ENCODE measurements around the gene ZNF575. TPM values are rescaled to one million over a fixed set of nuclear protein-coding genes. Genes with fewer than 3 reads are reported as not detected.
"Not testable (repeated sequence)": the region's sequence is repeated elsewhere in the genome, so short reads cannot be mapped to it uniquely, and the experiment has no call there.

The ZNF575 gene
- total RNA-seq, 1 donor from 2014 or later = 2.6 TPM

DNA sequence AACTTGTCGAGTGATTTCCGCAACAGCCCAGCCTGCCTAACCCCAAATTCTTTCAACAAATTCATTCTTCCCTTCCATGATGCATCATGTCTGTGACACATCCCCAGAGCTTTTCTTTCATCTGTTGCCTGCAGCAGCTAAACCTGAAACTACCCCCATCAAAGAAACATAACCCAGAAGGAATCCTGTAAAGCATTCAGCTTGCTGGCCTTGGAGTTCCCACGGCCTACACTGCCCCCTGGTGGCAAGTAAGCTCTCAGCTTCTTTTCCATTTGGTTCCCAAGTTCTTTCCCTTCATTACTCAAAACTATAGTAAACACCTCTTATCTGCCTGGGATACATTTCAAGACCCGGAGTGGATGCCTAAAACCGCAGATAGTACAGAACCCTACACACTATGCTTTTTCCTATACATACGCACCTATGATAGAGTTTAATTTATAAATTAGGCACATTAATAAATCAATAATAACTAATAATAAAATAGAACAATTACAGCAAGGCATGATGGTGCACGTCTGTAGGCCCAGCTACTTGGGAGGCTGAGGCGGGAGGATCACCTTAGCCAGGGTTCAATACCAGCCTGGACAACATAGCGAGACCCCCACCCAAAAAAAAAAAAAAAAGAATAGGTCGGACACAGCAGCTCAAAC is 13.4 kb upstream of the ZNF575 start:
- H3K4me1 Mint-ChIP-seq (ENCODE audit: low read depth) = peaks cover 14% of the 10 kb centered on the region

DNA sequence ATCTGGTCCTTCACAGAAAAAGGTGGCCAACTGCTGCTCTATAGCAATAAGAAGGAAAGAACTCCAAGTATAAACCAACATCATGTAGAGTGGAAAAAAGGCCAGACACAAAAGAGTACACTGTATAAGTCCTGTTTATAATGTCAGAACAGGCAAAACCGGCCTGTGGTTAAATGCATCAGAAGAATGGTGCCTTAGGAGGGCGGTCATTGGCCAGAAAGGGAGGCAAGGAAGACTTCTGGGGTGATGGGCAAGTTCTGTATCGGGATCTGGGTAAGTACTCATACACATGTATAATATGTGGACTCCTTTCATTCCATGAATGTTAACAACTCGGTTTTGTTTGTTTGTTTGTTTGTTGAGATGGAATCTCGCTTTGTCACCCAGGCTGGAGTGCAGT is 10.1 kb upstream of the ZNF575 start:
- Mint-ChIP-seq H3K27me3 (ENCODE audit: insufficient read depth) (no peaks in the 10 kb centered on the region), H3K4me3 (no peak overlapping the region), H3K27ac (peak overlapping the region; percentile 53), H3K9me3 (no peaks in the 10 kb centered on the region), H3K4me1 (ENCODE audit: low read depth) (peaks cover 33% of the 10 kb centered on the region), H3K36me3 (ENCODE audit: low read depth) (peaks cover 5% of the 10 kb centered on the region)
- no peak for DNase-seq (ENCODE audit: low spot score)
- intact Hi-C loops (cut with micrococcal nuclease) = no loop called here

More for the DNA sequence above, 13.4 kb upstream of the ZNF575 start:
- Mint-ChIP-seq H3K9me3 (no peaks in the 10 kb centered on the region), H3K36me3 (ENCODE audit: low read depth) (peaks cover 15% of the 10 kb centered on the region), H3K27me3 (ENCODE audit: insufficient read depth) (no peaks in the 10 kb centered on the region), H3K4me3 (peak overlapping the region; percentile 1), H3K27ac (peak overlapping the region; percentile 32)
- DNase-seq (ENCODE audit: low spot score) = peak; percentile 63
- intact Hi-C loops (cut with micrococcal nuclease) = loop anchor here (1.0 to 2.0 kb wide), 4 partner anchors 13 to 86 kb away; partner anchors contain the start of genes PHLDB3 and ZNF575

DNA sequence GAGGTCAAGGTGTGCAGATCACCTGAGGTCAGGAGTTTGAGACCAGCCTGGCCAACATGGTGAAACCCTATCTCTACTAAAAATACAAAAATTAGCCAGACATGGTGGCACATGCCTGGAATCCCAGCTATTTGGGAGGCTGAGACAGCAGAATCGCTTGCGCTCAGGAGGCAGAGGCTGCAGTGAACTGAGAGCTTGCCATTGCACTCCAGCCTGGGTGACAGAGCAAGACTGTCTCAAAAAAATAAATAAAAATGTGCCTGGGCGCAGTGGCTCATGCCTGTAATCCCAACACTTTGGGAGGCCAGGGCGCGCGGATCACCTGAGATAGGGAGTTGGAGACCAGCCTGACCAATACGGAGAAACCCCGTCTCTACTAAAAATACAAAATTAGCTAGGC is 9.3 kb upstream of the ZNF575 start:
- H3K27ac Mint-ChIP-seq; intact Hi-C loops (cut with micrococcal nuclease); H3K27me3 Mint-ChIP-seq (ENCODE audit: insufficient read depth); H3K36me3 Mint-ChIP-seq (ENCODE audit: low read depth); H3K9me3 Mint-ChIP-seq; H3K4me3 Mint-ChIP-seq; DNase-seq (ENCODE audit: low spot score): not testable (repeated sequence)
- peaks cover 38% of the 10 kb centered on the region for H3K4me1 Mint-ChIP-seq (ENCODE audit: low read depth)

- peaks cover 31% of the 10 kb centered on the region for H3K4me1 Mint-ChIP-seq (ENCODE audit: low read depth)
- H3K27me3 Mint-ChIP-seq (ENCODE audit: insufficient read depth) = no peaks in the 10 kb centered on the region
- intact Hi-C loops (cut with micrococcal nuclease) = loop anchor here (1.0 to 5.0 kb wide), 3 partner anchors 8 to 242 kb away; partner anchors contain the start of genes PHLDB3 and ZNF575
- peak overlapping the region; percentile 77 for H3K27ac Mint-ChIP-seq
- DNase-seq (ENCODE audit: low spot score) = no peak
- peak overlapping the region; percentile 79 for H3K4me3 Mint-ChIP-seq
- H3K36me3 Mint-ChIP-seq (ENCODE audit: low read depth) = peaks cover 2% of the 10 kb centered on the region
- no peaks in the 10 kb centered on the region for H3K9me3 Mint-ChIP-seq
These were observed 7.8 kb upstream of the ZNF575 start for GRCh38 chr19:43524922-43525835.

DNA sequence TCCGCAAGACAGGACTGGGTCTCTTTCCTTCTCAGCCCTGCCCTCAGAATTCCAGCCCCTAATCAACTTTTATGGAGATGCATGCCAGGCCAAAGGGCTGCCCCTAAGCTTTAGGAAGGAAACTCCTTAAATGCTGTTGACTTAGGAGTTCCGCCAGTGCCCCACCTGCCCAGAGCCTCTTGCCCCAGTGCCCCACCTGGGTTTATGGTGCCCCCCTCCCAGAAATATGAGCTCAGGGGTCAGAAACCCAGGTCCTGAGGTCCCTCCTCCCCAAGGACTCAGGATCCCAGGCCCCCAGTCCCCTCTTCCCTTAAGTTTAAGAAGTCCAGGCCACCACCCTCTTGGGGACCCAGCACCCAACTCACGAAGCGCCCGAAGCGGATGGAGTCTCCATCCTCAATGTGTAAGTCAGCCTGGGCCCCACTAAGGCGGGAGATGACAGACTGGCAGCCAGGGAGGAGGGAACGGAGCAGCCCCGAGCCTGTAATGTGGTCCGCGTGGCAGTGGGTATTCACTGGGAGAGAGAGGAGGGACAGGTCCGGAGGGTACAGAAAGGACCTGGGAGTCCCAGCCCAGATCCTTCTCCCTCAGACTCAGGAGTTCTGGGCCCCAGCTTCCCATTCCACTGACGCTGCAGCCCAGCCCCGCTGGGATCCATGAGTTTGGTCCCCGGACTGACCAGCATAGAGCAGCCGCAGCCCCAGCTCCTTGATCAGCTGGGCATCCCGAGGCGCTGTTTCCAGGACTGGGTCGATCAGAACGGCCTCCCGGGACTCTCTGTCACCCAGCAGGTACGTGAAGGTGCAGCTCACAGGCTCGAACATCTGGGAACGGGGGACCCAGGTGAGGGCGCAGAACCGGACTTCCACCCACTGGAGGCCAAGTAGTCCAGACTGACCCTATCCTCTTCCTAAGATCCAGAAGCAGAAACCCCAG is 6.9 kb upstream of the ZNF575 start:
- intact Hi-C loops (cut with micrococcal nuclease) = loop anchor here (1.0 to 5.0 kb wide), 3 partner anchors 7 to 241 kb away; partner anchors contain the start of genes PHLDB3 and ZNF575
- no peaks in the 10 kb centered on the region for H3K9me3 Mint-ChIP-seq
- H3K36me3 Mint-ChIP-seq (ENCODE audit: low read depth) = peaks cover 2% of the 10 kb centered on the region

GRCh38 chr19:43526884-43527859 is 5.8 kb upstream of the ZNF575 start, which contains the start of gene ETHE1:
ETHE1 (minus strand) TSS chr19:43527201; CDS start chr19:43527177, 24 bp downstream.
- peak within 1 kb of the TSS; percentile 79 for H3K4me3 Mint-ChIP-seq
- intact Hi-C loops (cut with micrococcal nuclease) = loop anchor here (1.0 to 5.0 kb wide), 2 partner anchors 64 to 240 kb away; no protein-coding TSS in a partner anchor
- H3K27me3 Mint-ChIP-seq (ENCODE audit: insufficient read depth) = no peaks in the 10 kb centered on the region
- H3K4me1 Mint-ChIP-seq (ENCODE audit: low read depth) = peaks cover 32% of the 10 kb centered on the region
- H3K36me3 Mint-ChIP-seq (ENCODE audit: low read depth) = peaks cover 2% of the 10 kb centered on the region
- H3K9me3 Mint-ChIP-seq = no peaks in the 10 kb centered on the region
- H3K27ac Mint-ChIP-seq = peak within 1 kb of the TSS; percentile 77
- peak; percentile 79 for DNase-seq (ENCODE audit: low spot score)

More for the DNA sequence above, 6.9 kb upstream of the ZNF575 start:
- peak overlapping the region; percentile 79 for H3K4me3 Mint-ChIP-seq
- no peaks in the 10 kb centered on the region for H3K27me3 Mint-ChIP-seq (ENCODE audit: insufficient read depth)
- no peak for DNase-seq (ENCODE audit: low spot score)
- peaks cover 31% of the 10 kb centered on the region for H3K4me1 Mint-ChIP-seq (ENCODE audit: low read depth)
- H3K27ac Mint-ChIP-seq = peak overlapping the region; percentile 77

GRCh38 chr19:43527860-43528622 is 4.9 kb upstream of the ZNF575 start:
- DNase-seq (ENCODE audit: low spot score) = no peak
- H3K36me3 Mint-ChIP-seq (ENCODE audit: low read depth) = no peaks in the 10 kb centered on the region
- no peaks in the 10 kb centered on the region for H3K27me3 Mint-ChIP-seq (ENCODE audit: insufficient read depth)

GRCh38 chr19:43532571-43532961 is 422 bp upstream of the ZNF575 start:
- Mint-ChIP-seq H3K27me3 (ENCODE audit: insufficient read depth) (no peaks in the 10 kb centered on the region), H3K4me1 (ENCODE audit: low read depth) (peaks cover 28% of the 10 kb centered on the region)
- intact Hi-C loops (cut with micrococcal nuclease) = loop anchor here (2.0 kb wide), 2 partner anchors 14 to 222 kb away; partner anchors contain the start of gene SMG9

More at GRCh38 chr19:43527860-43528622, 4.9 kb upstream of the ZNF575 start:
- no peak overlapping the region for H3K27ac Mint-ChIP-seq
- H3K9me3 Mint-ChIP-seq = no peaks in the 10 kb centered on the region
- intact Hi-C loops (cut with micrococcal nuclease) = loop anchor here (1.0 to 5.0 kb wide), 2 partner anchors 65 to 239 kb away; no protein-coding TSS in a partner anchor
- H3K4me3 Mint-ChIP-seq = no peak overlapping the region
- H3K4me1 Mint-ChIP-seq (ENCODE audit: low read depth) = peaks cover 37% of the 10 kb centered on the region

DNA sequence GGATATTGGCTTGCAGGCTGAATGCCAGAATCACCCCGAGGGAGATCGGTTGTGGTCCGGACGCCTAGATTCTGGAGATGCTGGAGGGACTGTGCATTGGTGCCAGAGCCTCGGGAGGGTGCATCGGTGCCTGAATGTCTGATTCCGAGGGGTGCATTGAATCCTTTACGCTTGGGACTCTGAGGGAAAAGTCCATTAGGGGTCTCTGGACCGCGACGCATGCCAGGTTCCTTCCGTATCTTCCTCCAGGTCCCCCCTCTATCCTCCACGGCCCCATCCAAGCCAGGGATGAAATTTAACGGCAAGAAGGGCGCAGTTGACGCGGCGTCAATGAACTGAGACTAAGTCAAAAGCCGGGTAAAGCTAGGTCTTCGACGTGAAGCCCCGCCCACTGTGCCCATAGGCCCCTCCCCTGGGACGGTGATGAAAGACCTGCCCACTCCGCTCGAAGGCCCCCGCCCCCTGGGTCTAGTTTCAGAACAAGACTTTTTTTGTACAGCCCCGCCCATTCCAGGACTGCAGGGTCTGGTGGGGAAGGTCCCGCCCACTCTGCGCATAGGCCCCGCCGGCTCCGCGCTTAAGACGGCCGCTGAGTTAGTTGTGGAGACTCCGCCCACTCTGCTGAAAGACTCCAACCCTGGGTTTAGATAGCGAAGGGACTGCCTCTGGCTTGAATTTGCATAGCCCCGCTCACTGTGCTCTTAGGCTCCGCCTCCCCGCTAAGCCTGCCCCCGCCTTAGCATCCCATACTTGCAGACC is 737 bp downstream of the ZNF575 start:
- peak overlapping the region; percentile 96 for H3K4me3 Mint-ChIP-seq
- DNase-seq (ENCODE audit: low spot score) = peak; percentile 93
- intact Hi-C loops (cut with micrococcal nuclease) = loop anchor here (1.0 to 2.0 kb wide), 12 partner anchors 8 to 221 kb away; partner anchors contain the start of genes IRGQ, PHLDB3, PINLYP and SMG9
- H3K27ac Mint-ChIP-seq = peak overlapping the region; percentile 99
- peaks cover 3% of the 10 kb centered on the region for H3K9me3 Mint-ChIP-seq
- H3K27me3 Mint-ChIP-seq (ENCODE audit: insufficient read depth) = no peaks in the 10 kb centered on the region
- H3K4me1 Mint-ChIP-seq (ENCODE audit: low read depth) = peaks cover 20% of the 10 kb centered on the region
- H3K36me3 Mint-ChIP-seq (ENCODE audit: low read depth) = peaks cover 7% of the 10 kb centered on the region

More at GRCh38 chr19:43532571-43532961, 422 bp upstream of the ZNF575 start:
- peak overlapping the region; percentile 86 for H3K27ac Mint-ChIP-seq
- no peaks in the 10 kb centered on the region for H3K9me3 Mint-ChIP-seq
- DNase-seq (ENCODE audit: low spot score) = no peak
- peak overlapping the region; percentile 82 for H3K4me3 Mint-ChIP-seq
- peaks cover 2% of the 10 kb centered on the region for H3K36me3 Mint-ChIP-seq (ENCODE audit: low read depth)

GRCh38 chr19:43534305-43534815 is 1.4 kb downstream of the ZNF575 start:
- Mint-ChIP-seq H3K27ac (peak overlapping the region; percentile 99), H3K9me3 (peaks cover 9% of the 10 kb centered on the region), H3K36me3 (ENCODE audit: low read depth) (peaks cover 12% of the 10 kb centered on the region), H3K4me1 (ENCODE audit: low read depth) (peaks cover 20% of the 10 kb centered on the region), H3K27me3 (ENCODE audit: insufficient read depth) (no peaks in the 10 kb centered on the region), H3K4me3 (peak overlapping the region; percentile 96)
- intact Hi-C loops (cut with micrococcal nuclease) = loop anchor here (1.0 to 2.0 kb wide), 3 partner anchors 28 to 130 kb away; partner anchors contain the start of genes PINLYP and XRCC1
- DNase-seq (ENCODE audit: low spot score) = no peak
